Inflammatory macrophage treated with lipopolysaccharide for 1 hour (primary cell): ENCODE measurements around the gene H2BK1.

Experiments used
- DNase-seq, 2 donors: peaks; one replicate each; pipeline ENCODE4 v3.0.0-alpha.2; 2020 to 2022

Gene H2BK1

DNA sequence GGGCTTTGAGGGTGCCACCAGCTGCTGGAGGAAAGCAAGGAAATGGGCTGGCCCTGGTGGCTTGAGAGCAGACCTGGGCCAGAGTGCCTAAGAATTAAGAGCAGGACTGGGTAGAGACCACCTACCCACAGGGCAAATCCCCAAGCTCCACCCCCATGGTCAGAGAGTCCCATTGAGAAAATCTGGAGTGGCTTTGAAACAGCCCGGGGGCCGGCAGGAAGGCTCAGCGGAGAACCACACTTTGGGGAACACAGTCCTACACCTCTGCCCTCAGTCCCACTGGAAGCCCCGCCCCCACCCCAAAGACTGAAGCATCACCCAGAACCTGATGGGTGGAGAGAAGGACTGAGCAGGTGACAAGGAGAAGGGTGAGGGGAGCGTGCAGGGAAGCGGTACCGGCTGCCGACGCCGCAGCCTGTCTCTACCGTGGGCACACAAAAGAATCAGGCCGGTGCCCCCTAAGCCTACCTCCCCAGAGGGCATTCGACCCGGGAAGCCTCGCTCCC is 34.6 kb upstream of the H2BK1 start:
- no peak for DNase-seq

DNA sequence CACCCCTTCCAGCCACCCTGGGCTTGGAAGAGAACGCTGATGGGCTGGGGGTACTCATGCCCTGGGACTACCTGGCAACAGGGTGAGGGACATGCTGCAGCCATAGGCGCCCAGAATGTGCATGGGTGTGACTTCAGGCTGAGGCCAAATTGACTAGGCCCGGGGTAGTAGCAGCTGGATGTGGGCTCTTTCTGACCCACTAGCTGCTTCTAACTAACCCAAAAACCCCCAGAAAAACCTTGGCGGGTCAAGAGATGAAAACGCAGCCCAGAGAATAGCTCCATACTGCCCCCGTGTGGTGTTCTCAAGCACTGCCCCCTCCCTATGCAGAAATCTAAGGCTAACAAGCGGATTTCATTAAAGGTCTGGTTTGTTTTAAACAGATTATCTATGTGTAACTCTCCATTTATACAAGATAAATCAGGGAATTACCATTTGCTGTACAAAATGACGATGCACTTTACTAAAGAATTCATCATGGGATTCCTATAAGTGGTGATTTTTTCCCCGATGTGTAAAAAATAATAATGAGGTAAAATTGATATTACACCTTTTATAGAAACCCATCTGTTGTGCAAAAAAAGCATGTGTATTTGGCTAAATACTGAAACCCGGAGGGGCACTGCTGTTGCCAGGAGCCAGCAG is 34.0 kb upstream of the H2BK1 start:
- peak; percentile 32 to 84 for DNase-seq

DNA sequence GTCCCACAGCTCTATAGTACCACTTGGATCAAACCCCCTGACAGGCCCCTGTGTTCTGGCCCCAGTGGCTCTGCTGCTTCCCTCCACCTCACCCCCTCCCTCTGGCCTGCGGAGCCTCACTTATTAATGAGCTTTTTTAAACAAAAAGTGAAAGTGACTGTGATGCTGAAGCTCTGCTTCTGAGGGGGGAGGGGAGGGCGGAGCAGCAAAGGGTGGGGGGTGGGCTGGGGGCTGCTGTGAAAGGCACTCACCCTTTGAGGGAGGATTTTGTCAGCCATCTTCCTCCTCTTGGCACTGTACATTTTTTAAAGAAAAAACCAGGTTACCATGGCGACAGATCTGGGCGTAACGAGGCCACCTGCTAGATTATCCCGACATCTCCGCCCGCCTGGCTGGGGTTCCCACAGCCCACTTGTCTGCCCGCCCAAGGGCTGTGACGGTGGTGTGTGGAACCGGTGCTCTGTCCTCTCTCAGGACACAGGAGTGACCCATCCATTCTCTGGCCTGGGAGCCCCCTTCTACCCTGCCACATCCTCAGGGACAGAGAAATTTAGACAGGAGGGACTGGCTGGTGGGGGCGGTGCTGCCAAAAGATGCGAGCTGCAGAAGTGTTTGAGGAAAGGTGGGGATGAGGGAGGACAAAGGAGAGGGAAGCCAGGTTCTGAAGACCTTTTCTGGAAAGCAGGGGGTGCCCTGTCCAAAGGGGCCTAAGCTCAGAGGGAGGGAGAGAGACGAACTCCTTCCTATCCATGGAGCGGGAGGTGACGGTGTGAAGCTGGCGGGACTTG is 33.3 kb upstream of the H2BK1 start:
- no peak for DNase-seq

DNA sequence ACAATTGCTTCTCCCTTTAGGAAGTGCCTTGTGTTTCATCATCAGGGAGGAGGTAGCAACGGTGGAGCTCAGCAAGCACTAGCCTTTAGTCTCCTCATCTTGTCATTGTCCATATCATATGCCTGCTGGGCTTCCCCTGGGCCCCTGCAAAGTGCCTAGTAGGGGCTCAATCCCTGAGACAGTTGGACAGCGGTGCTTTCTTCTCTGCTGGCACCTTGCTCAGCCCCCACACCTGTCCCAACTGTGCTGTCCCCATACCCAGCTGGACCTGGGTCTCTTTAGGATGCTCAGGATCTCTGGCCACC is 32.7 kb upstream of the H2BK1 start:
- DNase-seq, result no peak

DNA sequence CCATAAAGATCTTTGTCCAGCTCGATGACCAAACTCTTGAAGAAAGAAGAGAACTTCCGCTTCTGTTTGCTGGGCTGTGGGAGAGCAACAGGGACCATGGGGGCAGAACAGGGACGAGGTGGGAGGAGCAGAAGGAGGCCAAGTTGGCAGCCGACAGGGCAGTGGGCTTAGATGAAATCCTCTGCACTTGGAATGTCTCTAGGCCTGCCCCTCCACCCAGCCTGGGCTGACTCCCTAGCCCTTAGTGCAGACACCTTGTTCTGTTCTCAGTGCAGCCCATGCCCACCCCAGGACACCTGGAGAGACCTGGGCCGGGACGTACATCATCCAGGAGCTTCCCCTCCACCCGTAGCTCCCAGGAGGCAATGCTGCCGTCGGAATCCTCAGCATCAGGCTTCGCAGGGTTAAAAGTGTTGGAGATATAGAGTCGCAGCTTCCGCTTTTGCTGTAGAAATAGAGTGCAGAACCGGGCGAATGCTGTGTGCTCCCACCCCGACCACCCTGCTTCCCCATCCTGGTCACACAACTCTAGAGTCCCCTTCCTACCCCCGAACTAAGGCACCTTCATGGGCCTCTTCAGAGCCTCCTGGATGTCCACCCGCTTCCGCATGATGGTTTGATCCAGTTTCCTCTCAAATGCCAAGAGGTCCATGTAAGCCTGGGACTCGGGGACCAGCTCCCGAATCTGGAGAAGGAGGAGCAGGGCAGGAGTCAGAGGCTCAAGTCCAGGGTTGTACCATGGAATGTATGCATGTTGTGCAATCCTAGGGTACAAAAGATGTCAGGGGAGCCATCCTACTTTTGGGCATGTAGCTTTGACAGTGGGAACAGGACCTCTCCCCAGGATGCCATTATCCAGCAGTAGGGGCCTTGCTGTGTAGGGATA is 32.1 kb upstream of the H2BK1 start:
- DNase-seq, result no peak

DNA sequence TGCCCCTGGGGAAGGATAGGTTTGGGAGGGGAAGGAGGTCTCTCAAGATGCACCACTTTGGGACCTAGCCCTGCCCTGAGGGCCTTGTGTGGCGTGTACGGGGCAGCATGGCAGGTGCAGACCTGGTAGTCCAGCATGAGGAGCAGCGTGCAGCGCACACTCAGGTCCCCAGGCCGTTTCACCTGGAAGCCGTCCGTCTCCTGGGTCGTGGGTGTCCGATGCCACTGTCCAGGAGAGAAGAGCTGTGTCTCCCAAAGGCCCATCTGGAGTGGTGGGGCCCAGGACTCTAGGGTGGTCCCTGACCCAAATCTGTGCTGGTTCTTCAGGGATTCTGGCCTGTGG is 31.4 kb upstream of the H2BK1 start:
- no peak for DNase-seq

DNA sequence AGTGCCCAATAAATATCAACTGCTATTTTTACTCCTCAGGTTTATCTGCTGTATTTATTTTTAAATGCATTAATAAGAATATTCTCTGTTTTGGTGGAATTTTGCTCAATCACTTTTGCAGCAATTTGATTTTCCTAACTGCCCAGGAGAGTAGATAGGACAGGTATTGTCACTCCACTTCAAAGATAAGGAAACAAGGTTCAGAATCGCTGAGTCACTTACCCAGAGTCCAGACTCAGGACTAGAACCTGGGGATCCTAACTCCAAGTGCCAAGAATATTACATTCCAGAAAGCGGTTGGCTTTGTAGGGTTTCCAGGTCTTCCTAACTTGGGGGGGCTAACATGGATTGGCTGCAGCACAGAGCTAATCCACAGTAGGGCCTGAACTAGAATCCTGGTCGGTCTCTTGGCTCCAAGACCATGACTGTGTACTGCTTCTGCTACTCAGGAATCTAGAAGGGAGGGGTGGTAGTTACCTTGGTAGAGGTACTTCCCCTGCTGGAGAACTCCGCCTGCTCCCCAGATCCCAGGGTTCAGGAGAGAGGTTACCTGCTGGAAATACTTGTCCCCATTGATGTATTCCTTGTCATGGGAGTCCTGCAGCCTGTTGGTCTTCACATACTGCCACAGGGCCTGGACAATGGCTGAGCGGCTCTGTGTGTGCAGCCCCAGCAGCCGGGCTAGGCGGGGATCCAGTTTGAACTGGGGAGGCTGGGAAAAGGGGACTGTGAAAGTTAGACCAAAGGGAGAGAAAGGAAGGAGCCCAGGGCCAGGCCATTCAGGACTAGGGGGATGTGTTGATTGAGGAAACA is 30.9 kb upstream of the H2BK1 start:
- no peak for DNase-seq

DNA sequence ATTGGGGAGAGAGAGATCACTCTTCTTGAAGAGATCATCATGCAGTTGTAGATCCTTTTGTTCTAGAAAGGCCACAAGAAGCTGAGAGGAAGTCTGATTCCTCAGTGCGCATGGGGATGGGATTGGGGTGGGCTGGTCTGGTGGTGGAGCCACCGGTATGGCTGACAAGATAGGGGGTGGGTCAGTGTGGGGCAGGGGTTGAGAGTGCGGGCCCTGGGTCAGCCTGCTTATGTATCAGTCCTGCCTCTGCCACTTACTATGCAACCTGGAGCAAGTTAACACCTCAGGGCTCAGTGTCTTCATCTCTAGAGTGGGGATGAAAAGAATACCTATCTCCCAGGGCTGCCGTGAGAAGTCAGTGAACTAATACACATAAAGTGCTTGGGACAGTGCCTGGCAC is 30.2 kb upstream of the H2BK1 start:
- DNase-seq, result no peak

DNA sequence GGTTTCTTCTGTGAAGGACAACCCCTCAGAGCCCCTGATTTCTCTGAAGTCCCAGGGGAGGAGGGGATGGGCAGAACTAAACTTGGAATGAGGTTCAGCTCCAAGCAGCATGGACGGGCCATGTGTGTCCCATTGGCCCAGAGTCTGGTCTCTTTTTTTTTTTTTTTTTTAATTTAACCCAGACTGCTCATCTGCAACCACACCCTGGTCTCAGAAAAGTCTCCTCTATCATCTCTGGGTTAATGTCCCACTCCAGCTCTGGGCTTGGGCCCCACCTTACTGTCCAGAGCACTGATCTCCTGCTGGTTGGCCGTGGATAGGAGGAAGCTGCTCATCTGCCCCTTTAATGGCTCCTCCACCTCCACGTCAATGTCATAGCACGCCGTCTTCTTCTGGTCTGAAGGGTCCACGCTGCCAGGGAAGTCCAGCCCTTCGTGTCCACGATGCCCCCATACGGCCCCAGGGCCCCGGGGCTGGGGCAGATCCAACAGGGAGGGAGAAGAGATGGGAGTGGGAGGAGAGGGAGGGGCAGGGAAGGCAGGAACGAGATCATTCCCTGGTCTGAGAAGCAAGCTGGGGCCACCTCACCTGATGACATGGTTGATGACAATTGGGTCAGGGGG is 29.7 kb upstream of the H2BK1 start:
- no peak for DNase-seq

DNA sequence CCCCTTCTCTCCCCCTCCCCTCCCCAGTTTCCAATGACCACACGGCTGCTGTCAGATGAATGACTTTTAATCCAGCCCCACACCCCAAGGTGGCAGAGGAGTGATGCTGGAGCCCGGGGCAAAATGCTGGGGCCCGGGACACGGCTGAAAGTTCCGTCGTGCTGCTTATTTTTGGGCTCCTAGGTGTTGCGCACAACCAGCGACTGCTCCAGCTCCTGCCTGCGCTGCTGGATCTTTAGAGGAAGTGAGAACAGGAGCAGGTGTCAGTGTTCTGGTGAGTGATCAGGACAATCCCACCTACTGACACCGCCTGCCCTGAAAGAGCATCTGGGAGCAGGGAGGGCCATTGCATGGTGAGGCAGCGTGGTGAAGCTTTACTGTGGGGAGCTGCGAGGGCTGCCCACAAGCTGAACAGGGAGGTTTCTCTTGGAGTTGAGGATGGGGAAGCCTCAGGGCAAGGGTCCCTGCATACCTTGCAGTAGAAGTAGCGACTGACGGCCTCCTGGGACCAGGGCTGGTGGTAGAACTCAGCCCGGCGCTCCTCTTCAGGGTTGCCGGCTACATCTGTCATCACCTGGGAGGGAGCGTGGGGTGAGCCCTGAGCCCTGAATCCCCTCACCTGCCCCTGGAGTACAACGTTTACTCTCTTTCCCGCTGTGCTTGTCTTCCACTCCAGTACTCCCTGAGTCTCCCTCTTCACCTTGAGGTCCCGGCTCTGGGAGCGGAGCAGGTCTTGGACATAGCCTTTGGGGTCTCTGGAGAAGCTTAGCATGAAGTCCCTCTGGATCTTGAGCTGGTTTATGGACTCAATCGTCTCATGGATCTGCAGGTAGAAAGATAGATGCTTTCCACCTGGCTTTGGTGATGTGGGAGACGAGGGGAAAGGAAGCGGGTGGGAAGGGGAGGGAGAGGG is 28.9 kb upstream of the H2BK1 start:
- DNase-seq, result no peak

DNA sequence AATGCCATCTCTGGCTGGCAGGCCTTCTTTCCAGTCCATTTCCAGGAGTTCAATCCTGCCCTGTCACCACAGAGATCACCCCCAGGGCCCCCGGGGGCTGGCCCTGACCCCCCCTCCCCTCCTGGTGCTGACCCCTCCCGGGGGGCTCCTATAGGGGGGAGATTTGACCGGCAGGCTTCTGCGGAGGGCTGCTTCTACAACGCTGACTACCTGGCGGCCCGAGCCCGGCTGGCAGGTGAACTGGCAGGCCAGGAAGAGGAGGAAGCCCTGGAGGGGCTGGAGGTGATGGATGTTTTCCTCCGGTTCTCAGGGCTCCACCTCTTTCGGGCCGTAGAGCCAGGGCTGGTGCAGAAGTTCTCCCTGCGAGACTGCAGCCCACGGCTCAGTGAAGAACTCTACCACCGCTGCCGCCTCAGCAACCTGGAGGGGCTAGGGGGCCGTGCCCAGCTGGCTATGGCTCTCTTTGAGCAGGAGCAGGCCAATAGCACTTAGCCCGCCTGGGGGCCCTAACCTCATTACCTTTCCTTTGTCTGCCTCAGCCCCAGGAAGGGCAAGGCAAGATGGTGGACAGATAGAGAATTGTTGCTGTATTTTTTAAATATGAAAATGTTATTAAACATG is 28.0 kb upstream of the H2BK1 start:
- DNase-seq, result no peak

DNA sequence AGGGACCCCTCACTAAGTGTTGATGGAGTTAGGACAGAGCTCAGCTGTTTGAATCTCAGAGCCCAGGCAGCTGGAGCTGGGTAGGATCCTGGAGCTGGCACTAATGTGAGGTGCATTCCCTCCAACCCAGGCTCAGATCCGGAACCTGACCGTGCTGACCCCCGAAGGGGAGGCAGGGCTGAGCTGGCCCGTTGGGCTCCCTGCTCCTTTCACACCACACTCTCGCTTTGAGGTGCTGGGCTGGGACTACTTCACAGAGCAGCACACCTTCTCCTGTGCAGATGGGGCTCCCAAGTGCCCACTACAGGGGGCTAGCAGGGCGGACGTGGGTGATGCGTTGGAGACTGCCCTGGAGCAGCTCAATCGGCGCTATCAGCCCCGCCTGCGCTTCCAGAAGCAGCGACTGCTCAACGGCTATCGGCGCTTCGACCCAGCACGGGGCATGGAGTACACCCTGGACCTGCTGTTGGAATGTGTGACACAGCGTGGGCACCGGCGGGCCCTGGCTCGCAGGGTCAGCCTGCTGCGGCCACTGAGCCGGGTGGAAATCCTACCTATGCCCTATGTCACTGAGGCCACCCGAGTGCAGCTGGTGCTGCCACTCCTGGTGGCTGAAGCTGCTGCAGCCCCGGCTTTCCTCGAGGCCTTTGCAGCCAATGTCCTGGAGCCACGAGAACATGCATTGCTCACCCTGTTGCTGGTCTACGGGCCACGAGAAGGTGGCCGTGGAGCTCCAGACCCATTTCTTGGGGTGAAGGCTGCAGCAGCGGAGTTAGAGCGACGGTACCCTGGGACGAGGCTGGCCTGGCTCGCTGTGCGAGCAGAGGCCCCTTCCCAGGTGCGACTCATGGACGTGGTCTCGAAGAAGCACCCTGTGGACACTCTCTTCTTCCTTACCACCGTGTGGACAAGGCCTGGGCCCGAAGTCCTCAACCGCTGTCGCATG is 27.2 kb upstream of the H2BK1 start:
- no peak for DNase-seq

DNA sequence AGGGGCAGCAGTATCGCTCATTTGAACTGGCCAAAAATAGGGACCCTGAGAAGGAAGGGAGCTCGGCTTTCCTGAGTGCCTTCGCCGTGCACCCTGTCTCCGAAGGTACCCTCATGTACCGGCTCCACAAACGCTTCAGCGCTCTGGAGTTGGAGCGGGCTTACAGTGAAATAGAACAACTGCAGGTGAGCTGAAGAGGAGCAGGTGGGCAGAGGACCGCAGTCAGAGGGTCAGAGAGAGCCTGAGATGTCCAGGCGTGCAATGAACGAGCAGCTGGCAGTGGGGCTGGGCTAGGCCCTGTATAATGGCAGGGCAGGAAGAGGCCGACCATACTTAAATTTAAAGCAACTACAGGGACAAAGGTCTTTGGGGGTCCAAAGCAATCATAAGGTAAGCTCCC is 26.1 kb upstream of the H2BK1 start:
- DNase-seq, result no peak

DNA sequence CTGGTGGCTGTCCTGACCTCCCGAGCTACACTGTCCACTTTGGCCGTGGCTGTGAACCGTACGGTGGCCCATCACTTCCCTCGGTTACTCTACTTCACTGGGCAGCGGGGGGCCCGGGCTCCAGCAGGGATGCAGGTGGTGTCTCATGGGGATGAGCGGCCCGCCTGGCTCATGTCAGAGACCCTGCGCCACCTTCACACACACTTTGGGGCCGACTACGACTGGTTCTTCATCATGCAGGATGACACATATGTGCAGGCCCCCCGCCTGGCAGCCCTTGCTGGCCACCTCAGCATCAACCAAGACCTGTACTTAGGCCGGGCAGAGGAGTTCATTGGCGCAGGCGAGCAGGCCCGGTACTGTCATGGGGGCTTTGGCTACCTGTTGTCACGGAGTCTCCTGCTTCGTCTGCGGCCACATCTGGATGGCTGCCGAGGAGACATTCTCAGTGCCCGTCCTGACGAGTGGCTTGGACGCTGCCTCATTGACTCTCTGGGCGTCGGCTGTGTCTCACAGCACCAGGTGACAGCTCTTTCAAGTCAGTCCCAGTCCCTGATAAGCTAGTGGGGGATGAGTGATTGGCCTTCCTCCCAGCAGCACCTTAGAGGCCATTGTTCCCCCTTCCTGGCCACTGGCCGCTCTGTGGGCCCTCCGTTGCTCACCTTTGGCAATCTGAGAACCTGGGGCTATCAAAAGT is 25.0 kb upstream of the H2BK1 start:
- DNase-seq, result no peak

DNA sequence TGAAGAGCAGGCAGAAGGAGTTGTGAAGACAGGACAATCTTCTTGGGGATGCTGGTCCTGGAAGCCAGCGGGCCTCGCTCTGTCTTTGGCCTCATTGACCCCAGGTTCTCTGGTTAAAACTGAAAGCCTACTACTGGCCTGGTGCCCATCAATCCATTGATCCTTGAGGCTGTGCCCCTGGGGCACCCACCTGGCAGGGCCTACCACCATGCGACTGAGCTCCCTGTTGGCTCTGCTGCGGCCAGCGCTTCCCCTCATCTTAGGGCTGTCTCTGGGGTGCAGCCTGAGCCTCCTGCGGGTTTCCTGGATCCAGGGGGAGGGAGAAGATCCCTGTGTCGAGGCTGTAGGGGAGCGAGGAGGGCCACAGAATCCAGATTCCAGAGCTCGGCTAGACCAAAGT is 23.5 kb upstream of the H2BK1 start:
- DNase-seq, result no peak

DNA sequence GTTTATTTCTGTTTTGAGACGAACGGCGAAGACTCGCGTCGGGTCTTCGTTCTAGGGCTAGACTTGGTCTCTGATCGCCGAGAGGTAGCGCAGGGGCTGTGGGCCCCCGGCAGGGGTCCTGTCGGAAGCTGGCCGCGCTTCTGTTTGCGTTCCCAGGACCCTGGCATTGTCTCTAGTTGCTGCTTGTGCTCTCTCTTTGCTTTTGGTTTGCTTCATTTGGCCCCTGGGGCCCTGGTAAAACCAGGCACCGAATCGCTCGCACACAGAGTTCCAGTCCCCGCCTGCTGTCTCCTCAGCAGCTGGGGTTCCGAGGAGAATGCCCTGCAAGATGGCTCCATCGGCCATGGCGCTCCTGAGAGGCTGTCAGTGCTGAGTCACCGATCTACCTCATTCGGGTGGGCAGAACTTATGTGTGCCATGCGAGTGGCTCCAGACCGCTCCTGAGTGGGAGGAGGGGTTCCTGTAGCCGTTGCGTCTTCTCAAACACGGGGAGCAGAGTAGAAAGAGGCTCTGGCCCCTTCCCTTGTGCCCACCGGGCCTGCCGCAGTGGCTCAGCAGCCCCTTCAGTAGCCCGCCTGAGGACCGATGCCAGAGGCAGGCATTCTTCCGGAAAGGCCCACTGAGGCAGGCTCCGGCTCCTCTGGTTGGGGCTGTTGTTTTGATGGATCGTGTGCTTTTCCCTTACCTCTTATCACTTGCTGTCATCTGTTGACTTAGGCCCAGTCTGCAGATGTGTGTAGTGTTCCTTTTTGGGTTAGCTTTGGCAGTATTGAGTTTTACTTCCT is 22.8 kb upstream of the H2BK1 start:
- DNase-seq, result peak; percentile 74 to 83

DNA sequence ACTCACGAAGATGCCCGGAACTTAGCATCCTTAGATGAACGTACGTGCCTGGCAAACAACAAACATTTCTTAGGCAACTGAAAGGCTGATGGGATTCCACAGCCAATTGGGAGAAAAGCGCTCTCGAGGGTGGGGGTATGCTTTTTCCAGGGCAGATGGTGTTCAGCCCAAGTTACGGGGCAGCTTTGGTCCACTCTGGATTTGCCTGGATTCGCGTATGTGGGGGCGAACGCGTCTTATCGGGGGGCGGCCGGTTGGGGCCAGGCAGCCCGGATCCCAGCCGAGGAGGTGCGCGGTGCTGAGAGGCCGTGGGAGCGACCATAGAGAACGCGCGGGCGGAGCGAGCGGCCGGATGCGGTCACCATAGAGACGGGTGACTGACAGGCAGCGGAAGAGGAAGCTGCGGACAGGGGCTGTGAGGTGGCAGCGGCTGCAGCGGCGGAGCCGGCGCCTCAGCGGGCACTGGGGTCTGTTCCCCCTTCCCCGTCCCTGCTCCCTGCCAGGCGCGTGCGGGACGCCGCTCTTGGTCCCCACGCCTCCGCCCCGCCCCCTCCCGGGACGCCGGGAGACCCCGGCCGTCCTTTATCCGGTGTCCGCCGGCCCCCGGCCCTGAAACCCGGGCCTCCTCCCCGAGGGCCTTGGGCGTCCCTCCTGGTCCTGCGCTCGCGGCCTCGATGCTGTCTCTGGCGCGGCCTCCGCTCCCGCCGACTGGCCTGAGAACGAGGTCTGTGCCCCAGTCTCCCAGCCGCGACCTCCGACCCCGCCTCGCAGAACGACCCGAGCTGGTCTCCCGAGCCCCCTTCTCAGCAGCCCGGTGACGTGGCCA is 22.0 kb upstream of the H2BK1 start, which contains the start of gene CHPF2:
TSS of gene CHPF2 (plus strand) at position 393 of the 826 bp plus-strand sequence. CDS start 1,529 bp downstream, outside the sequence.
- DNase-seq, result peak; percentile 80 to 89
